NCI-H2107 treated with DMSO at 0.1 percent for 48 hours (cell line): Measurements from ENCODE around the gene SCRT2.

ENCODE experiments used
- DNase-seq: peaks from one replicate; lab custom pipeline; 2025; ENCODE audit not compliant: unreplicated experiment; lab: John Stamatoyannopoulos, UW

Gene SCRT2

DNA sequence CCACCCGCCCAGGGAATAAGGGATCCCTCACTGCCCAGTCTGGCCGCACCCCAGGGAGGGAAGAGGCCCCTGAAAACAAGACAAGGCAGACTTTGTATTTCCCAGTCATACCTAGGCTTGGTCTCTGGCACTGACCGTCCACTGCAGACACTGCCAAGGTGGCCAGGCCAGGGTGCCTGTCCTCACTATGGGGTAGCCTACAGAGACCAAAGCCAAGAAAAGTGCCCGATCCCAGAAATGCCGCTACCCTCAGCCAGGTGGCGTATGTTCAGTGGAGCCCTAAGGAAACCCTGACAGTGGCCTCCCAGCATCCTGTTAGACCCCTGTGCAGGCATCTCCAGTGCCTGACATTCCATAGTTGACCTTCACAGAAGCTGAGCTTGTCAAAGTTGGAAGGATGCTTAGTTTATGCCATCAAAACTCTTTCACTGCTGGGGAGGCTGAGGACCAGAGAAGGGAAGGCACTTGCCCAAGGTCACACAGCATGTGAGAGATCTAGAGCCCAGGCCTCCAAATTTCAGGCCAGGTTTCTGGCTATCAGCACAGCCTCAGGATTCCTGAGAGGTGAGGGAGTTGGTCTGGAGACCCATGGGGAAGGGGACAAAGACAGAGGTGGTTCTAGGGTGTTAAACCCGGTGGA, 2.5 kb downstream of the SCRT2 start:
- no peak for DNase-seq

DNA sequence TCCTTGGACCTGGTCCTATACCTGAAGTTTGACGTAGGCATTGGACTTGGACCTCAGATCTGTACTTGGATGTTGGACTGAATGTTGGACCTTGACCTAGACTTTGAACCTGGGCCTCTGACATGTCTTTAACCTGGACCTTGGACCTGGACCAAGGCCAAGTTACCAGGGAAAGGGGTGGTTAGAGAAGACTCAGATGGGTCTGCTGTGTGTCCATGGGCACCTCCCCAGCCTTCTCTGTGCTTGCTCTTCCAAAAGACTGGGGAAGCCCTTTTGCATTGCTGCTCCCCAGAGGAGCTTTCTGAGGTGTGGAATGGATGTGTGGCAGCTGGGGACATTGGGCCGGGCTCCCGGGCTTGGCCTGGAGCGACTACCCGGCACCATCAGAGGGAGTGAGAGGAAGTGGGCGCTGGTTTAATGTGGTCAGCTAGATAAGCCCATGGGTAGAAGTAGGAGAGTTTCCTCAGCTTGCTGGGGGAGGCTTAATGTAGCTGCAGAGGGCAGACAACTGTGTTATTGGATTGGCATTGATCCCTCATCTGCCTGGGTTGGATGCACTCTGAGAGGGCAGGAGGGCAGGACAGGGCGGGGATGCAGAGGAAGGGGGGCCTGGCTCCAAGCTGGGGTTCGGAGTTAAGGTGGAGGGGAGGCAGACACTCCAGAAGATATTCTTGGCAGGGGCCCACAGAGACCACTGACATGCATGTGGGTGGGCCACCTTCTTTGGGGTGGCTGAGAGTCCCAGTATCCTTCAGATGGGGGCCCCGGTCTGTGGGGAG, 4.2 kb downstream of the SCRT2 start:
- DNase-seq: no peak

GRCh38 chr20:669573-669972, 6.0 kb downstream of the SCRT2 start:
- no peak for DNase-seq

DNA sequence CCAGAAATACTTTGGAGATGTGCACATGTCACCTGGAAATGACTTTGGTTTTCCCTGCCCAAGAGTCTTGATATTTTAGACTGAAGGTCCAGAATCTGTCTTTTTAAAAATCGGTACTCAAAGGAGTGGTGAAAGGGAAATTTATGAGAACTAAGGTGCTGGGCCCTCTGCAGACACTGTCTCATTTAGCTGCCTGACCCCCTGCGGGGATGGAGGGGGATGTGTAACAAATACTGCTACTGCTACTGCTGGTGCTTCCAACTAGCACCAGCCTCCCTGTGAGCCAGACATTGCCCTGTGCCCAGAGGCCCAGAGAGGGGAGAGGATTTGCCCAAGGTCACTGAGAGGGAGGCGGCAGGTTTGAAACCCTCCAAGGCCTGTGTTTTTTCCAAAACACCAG, 7.0 kb downstream of the SCRT2 start:
- no peak for DNase-seq

DNA sequence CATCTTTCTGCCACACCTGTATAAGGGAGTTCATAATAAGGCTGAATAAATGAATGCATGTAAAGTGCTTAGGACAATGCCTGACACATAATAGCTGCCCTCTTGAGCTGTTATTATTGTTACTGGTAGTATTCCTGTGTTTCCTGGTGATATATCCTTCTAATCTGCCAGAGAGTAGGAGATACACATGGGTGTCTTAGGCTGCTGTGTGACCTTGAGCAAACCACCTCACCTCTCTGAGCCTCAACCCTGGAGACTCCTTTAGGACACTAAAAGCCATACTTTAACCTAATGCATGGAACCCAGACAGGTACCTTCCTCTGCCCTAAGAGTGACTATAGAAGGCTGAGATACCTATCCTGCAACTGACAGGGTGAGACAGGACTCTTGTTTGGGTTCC, 7.6 kb downstream of the SCRT2 start:
- no peak for DNase-seq

GRCh38 chr20:667351-668034, 8.1 kb downstream of the SCRT2 start:
- DNase-seq: no peak

- no peak for DNase-seq
These were observed 8.7 kb downstream of the SCRT2 start for GRCh38 chr20:666877-667276.

- DNase-seq: no peak
These were observed 10.3 kb downstream of the SCRT2 start for GRCh38 chr20:665276-665675.

DNA sequence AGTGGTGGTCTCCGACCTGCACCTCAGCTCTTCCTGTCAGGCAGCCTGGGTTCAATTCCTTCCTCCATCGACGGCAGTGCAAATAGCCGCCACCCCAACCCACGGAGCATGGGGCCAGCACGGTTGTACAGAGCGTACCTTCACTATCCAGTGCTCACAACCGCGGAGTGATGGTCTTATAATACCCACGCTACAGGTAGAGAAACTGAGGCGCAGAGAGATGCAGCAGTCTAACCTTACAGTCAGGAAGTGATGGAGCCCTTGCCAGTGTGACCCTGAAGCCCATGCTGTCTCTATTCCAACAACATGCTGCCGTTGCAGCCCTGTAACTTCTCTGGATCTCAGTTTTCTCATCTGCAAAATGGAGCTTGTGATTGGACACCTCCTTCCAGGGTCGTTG, 11.0 kb downstream of the SCRT2 start:
- DNase-seq: no peak

DNA sequence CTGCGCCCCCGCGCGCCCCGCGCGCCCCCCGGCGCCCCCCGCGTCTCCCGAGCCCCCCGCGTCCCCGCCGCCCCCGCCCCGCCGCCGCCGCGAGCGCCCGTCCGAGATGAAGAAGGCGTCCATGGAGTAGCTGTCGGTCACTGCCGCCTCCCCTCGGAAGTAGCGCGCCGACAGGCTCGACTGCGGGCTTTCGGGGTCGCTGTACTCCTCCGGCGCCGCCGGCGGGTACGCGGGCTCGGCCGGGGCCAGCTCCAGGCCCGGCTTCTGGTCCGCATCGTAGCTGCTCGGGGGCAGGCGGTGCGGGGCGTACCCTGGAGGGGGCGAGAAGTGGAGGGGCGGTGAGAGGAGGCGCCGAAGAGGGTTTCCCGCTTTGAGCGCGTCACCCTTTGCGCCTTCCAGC, 11.5 kb downstream of the SCRT2 start:
- no peak for DNase-seq

GRCh38 chr20:663315-664090, 12.1 kb downstream of the SCRT2 start:
- no peak for DNase-seq

DNA sequence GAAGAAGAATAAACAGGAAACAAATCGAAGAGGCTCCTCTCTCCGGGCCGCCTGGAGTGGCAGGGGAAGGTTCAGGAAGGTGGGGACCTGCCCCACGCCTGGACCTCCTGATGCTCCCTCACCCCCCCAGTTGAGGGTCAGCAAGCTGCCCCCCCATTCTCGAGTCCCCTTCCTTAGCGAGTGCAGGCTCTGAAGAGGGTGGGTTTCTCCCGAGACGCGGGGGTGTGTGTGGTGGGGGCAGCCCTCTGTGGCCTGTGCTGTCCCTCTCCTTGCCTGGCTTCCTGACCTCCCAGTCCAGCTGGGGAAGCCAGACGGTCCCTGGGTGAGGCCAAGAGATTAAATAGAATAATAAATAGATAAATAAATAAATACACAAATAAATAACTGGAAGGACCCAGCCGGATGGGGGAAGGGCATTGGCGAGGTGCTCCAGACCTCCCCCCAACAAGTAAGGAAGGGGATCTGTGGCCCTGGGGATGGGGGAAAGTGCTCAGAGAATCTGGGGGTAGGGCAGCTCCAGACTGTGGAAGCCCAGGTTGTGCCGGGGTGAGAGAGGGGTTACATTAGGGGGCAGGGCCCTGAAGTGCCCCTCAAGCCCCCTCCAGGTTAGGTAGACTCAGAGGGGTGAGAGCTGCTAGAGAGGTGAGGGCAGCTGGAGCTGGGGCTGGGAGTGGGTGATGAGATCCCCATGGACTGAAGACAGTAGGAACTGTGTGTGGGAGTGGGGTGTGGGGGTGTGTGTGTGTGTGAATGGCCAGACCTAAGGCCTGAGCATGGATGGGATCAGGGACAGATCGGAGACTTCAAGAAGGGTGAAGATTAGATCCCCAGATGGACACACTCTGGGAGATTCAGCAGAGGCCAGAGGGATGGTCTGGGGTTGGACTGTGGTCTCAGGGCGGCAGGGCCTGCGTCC, 13.1 kb downstream of the SCRT2 start:
- DNase-seq: no peak

GRCh38 chr20:661474-662270, 13.9 kb downstream of the SCRT2 start:
- DNase-seq: no peak

GRCh38 chr20:658731-659291, 16.8 kb downstream of the SCRT2 start:
- no peak for DNase-seq

- DNase-seq: no peak
These were observed 17.4 kb downstream of the SCRT2 start for GRCh38 chr20:658202-658601.

DNA sequence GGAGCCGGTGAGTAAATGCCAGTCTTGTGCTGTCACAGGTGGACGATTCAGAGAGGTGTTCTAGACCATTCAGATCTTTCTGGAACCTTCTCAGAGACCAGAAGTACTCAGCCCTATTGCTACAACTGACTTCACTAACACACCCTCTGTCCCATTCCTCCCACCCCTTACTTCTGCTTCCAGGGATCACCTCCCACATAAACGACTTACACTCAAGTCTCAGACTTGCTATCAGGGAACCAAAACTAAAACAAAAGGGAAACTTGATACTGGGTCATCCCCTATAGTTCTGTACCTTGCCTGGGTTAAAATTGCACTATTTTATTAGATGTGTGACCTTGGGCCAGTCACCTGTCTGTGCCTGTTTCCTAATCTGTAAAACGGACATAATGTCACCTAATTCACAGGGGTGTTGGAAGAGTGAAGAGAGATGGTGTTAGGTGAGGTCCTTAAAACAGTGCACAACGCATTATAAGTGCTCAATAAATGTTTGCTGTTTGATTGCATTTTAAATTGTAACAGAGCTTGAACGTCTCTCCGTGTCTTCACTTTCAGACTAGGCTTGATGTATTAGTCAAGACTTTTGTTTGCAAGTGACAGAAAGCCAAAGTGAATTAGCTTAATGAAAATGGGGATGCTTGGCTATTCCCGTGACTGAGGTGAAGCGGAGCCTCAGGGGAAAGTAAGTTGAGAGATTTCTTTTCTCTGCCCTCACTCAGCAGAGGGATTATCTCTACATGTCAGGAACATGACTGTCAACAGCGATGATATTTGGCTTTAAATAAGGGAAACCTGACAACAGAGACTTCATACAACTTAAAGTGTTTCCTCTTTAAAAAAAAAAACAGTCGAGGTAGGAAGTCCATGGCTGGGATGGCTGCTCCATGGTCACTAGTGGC, 19.6 kb downstream of the SCRT2 start:
- no peak for DNase-seq

DNA sequence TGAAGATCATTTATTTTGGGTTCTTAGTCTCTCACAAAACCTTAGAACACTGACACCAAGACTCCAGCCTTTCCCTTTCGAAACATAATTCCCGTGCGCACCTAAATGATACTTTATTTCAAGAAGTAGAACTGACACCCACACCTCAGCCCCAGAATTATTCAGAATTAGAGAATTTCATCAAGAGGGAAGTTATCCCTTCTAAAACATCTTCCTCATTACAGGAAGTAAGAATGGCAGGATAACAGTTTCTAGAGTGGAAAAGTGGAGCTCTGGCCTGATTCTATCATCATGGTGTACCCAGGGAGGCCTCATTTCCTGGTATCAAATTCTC, 21.2 kb downstream of the SCRT2 start:
- no peak for DNase-seq

DNA sequence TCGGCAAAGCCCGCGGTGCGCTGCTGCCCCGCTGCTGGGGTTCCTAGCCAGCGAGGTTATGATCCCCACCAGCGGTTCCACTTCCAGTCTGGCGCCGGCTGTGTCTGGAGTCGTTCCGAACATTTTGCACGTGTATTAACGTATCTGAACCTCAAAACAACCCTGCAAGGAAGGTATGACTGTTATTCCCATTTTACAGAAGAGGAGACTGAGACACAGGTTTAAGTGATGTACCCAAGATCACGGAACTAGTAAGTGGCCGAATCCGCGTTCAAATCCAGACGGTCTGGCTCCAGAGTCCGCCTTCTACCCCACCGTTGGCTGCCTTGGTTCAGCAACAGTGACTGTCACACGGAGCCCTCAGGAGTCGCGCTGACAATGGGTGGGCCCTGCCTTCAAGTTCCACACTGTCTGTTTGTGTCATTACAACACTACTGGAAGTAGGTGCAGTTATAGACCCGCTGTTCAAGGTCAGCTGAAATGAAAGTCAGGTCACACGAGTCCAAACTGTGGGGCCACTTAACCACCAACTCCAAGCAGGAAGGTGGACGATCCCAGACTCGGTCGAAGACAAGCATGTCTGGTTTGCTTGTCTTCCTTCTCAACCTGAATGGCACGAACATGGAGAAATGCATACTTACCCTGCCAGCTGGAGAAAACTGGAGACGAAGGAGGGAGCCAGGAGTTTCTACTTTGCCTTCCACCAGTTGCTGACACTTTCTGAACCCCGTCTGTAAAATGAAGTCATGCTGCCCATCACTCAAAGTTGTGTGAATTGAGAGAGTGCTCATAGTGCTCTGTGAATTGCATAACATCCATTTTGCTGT, 21.8 kb downstream of the SCRT2 start:
- DNase-seq: no peak
